OCI-LY1 (cell line): ENCODE data around the gene POLE.

ENCODE experiments used
- H2AFZ ChIP-seq: fragments of 200-600 bp; sonication (generic), shearing (Covaris generic); 2 replicates; pipeline ENCODE4 v1.6.0; 2014; ENCODE audit warnings: antibody characterized with exemption, mild to moderate bottlenecking, low read length
- H3F3A ChIP-seq: fragments of 200-600 bp; sonication (generic), shearing (Covaris generic); 2 replicates; pipeline ENCODE4 v1.6.0; 2014; ENCODE audit warnings: mild to moderate bottlenecking, antibody characterized with exemption, low read length, moderate library complexity; ENCODE audit not compliant: insufficient read depth
- H3K27ac ChIP-seq: fragments of 200-600 bp; sonication (generic); 2 replicates; pipeline ENCODE4 v1.5.1; 2014; ENCODE audit warnings: low read length, mixed run types, mild to moderate bottlenecking, low read depth; ENCODE audit not compliant: poor library complexity, severe bottlenecking
- H3K27me3 ChIP-seq: fragments of 200-600 bp; sonication (generic); 2 replicates; pipeline ENCODE4 v1.6.0; 2014; ENCODE audit warnings: antibody characterized with exemption, mild to moderate bottlenecking, low read length, moderate library complexity; ENCODE audit not compliant: insufficient read depth
- H3K36me3 ChIP-seq: fragments of 200-600 bp; sonication (generic); 2 replicates; pipeline ENCODE4 v1.6.1; 2014; ENCODE audit warnings: mild to moderate bottlenecking, antibody characterized with exemption, low read length, moderate library complexity, mixed read lengths; ENCODE audit not compliant: insufficient read depth
- H3K4me1 ChIP-seq: fragments of 200-600 bp; sonication (generic); 2 replicates; pipeline ENCODE4 v1.5.1; 2014; ENCODE audit warnings: mild to moderate bottlenecking, low read length, moderate library complexity; ENCODE audit not compliant: insufficient read depth, severe bottlenecking
- H3K4me2 ChIP-seq: fragments of 200-600 bp; sonication (generic), shearing (Covaris generic); 2 replicates; pipeline ENCODE4 v1.6.1; 2014; ENCODE audit warnings: low read length
- H3K4me3 ChIP-seq: fragments of 200-600 bp; sonication (generic); 2 replicates; pipeline ENCODE4 v1.5.1; 2014; ENCODE audit warnings: low read length, low read depth, mild to moderate bottlenecking, mixed read lengths; ENCODE audit not compliant: poor library complexity, severe bottlenecking
- H3K79me2 ChIP-seq: fragments of 200-600 bp; shearing (Covaris generic); 2 replicates; pipeline ENCODE4 v1.6.1; 2016; ENCODE audit warnings: mixed run types, low read length, mixed read lengths; ENCODE audit not compliant: insufficient read depth
- H3K9ac ChIP-seq: fragments of 200-600 bp; sonication (generic), shearing (Covaris generic); 2 replicates; pipeline ENCODE4 v1.6.1; 2014; ENCODE audit warnings: mild to moderate bottlenecking, low read length, mixed read lengths
- H3K9me2 ChIP-seq: fragments of 200-600 bp; sonication (generic), shearing (Covaris generic); 2 replicates; pipeline ENCODE4 v1.6.1; 2014; ENCODE audit warnings: low read depth, mild to moderate bottlenecking, low read length, mixed read lengths
- H3K9me3 ChIP-seq: fragments of 200-600 bp; shearing (Covaris generic); 2 replicates; pipeline ENCODE4 v1.6.1; 2014; ENCODE audit warnings: low read length, mixed read lengths
- H4K20me1 ChIP-seq: fragments of 200-600 bp; sonication (generic), shearing (Covaris generic); 2 replicates; pipeline ENCODE4 v1.6.0; 2016; ENCODE audit warnings: mild to moderate bottlenecking, low read length; ENCODE audit not compliant: insufficient read depth
- EZH2 ChIP-seq: fragments of 200-600 bp; sonication (generic), shearing (Covaris generic); IDR thresholded peaks from 2 replicates; pipeline ENCODE4 v1.8.0; 2017; ENCODE audit warnings: borderline replicate concordance, mixed run types, mild to moderate bottlenecking, antibody characterized with exemption, low read length, moderate library complexity, mixed read lengths
- TF ChIP-seq, protein P1 (sequence below): fragments of 200-600 bp; sonication (generic), shearing (Covaris generic); IDR thresholded peaks from 2 replicates; pipeline ENCODE4 v1.5.1; 2017; ENCODE audit warnings: mild to moderate bottlenecking, antibody characterized with exemption, low read length, moderate library complexity, mixed read lengths

Gene POLE

DNA sequence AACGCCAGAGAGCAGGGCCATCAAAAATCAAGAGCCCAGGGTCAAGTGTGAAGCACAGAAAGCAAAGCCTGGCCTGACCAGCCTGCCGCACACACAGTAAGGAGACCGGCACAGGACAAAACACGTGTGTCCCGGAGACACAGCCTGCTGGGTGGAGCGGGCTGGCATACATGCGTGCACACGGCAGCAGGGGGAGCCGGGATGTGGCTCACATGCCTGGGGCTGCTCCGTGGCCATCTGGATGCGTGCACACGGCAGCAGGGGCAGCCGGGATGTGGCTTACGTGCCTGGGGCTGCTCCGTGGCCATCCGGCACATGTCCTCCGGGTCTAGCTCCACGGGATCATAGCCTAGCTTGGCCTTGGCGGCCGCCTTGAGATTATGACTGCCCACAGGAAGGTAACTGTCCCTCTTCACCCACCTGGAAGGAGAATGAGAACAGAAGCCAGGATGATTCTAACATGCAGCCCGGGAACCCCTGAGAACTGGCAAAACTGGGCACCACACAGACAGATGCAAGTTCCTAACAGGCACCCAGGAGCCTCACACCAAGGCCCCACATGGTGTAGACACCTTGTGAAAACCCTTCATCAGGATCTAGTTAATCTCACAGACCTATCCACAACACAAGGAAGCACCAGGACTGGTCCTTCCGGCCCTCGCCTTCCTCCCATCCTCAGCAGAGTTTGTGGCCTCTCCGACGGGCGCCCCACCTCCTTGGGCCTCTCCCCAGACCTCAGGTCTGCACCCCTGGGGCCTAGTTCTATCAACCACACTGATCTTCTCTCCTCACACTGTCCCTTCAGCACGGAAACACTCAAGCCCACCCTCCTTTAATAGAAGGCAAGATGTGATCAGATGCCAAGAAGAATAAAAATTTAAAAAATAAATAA is 13.6 kb downstream of the POLE start:
- H3K9me2 ChIP-seq, result no peaks in the 10 kb centered on the region
- no peaks in the 10 kb centered on the region for H3K9me3 ChIP-seq
- no peak overlapping the region for H3K4me3 ChIP-seq
- no peak overlapping the region for H3K4me2 ChIP-seq
- H3K27ac ChIP-seq, result no peak overlapping the region
- H3K9ac ChIP-seq, result no peak overlapping the region
- no peaks in the 10 kb centered on the region for H3K79me2 ChIP-seq
- no peak overlapping the region for H2AFZ ChIP-seq
- no peaks in the 10 kb centered on the region for H3F3A ChIP-seq
- H3K4me1 ChIP-seq, result no peaks in the 10 kb centered on the region
- H3K27me3 ChIP-seq, result no peaks in the 10 kb centered on the region
- H4K20me1 ChIP-seq, result no peaks in the 10 kb centered on the region
- no peak for TF ChIP-seq EZH2
- TF ChIP-seq, protein P1, sequence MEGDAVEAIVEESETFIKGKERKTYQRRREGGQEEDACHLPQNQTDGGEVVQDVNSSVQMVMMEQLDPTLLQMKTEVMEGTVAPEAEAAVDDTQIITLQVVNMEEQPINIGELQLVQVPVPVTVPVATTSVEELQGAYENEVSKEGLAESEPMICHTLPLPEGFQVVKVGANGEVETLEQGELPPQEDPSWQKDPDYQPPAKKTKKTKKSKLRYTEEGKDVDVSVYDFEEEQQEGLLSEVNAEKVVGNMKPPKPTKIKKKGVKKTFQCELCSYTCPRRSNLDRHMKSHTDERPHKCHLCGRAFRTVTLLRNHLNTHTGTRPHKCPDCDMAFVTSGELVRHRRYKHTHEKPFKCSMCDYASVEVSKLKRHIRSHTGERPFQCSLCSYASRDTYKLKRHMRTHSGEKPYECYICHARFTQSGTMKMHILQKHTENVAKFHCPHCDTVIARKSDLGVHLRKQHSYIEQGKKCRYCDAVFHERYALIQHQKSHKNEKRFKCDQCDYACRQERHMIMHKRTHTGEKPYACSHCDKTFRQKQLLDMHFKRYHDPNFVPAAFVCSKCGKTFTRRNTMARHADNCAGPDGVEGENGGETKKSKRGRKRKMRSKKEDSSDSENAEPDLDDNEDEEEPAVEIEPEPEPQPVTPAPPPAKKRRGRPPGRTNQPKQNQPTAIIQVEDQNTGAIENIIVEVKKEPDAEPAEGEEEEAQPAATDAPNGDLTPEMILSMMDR, result no peak
- H3K36me3 ChIP-seq, result peaks cover 86% of the 10 kb centered on the region

DNA sequence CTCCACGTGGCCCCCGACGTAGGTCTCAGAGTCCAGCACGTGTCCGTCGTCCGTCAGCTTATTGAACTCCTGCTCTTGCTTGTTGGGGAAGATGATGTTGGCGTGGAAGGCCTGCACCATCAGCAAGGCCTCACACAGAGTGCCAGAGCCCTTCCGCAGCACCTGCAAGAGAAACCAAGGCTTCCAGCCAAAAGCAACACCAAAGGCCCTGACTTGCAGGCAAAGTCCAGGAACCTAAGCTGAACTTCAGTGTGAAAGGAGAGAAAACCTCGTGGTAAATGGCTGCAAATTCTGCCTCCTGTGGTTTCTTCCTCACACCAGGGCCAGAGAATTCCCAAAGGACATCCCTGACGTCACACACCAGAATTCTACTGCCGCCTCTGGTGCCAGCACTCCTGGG is 14.5 kb downstream of the POLE start:
- no peaks in the 10 kb centered on the region for H4K20me1 ChIP-seq
- H3K27ac ChIP-seq, result no peak overlapping the region
- H3K4me2 ChIP-seq, result no peak overlapping the region
- H3K4me1 ChIP-seq, result no peaks in the 10 kb centered on the region
- no peak overlapping the region for H3K9ac ChIP-seq
- H3K27me3 ChIP-seq, result no peaks in the 10 kb centered on the region
- H3K36me3 ChIP-seq, result peaks cover 89% of the 10 kb centered on the region
- H3K9me3 ChIP-seq, result no peaks in the 10 kb centered on the region
- H3K9me2 ChIP-seq, result no peaks in the 10 kb centered on the region
- H2AFZ ChIP-seq, result no peak overlapping the region
- no peak for TF ChIP-seq EZH2
- TF ChIP-seq, protein P1, result no peak
- H3K79me2 ChIP-seq, result no peaks in the 10 kb centered on the region
- no peaks in the 10 kb centered on the region for H3F3A ChIP-seq
- no peak overlapping the region for H3K4me3 ChIP-seq

DNA sequence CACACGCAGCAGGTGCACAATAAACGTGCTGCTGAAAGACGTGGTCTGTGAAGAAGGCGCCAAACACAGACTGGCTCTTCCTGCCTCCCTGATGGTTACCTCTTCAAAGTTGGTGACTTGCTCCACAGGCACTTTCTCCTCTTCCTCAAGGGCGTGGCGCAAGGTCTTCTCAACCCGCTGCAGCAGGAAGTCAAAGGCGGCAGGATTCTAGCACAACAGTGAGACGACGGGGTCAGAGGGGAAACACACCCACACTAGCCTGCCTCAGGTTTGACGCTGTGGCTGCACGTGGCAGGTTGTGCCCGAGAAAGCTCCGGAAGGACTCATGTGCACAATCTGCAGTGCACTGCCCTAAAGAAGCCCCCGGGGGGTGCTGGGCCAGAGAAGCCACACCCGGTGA is 15.0 kb downstream of the POLE start:
- Histone ChIP-seq H4K20me1 (no peaks in the 10 kb centered on the region), H3K79me2 (no peaks in the 10 kb centered on the region), H2AFZ (no peak overlapping the region), H3K9me2 (no peaks in the 10 kb centered on the region), H3K4me1 (no peaks in the 10 kb centered on the region), H3K27me3 (no peaks in the 10 kb centered on the region), H3K9me3 (no peaks in the 10 kb centered on the region), H3K4me3 (no peak overlapping the region), H3K4me2 (no peak overlapping the region), H3K36me3 (peaks cover 89% of the 10 kb centered on the region), H3F3A (no peaks in the 10 kb centered on the region), H3K9ac (no peak overlapping the region), H3K27ac (no peak overlapping the region)
- no peak for TF ChIP-seq EZH2
- TF ChIP-seq, protein P1, result no peak
